Bronchial epithelial cell (primary cell): ENCODE measurements around the gene PTPRT. TPM values are rescaled to one million over a fixed set of nuclear protein-coding genes. Genes with fewer than 3 reads are reported as not detected.

Source experiments
- DNase-seq: peaks from one replicate; pipeline ENCODE4 v3.0.0-alpha.2; 2010; ENCODE audit warnings: low read depth
- FAIRE-seq: peaks from 2 replicates; lab custom pipeline; 2011; peaks lifted over from hg19 to GRCh38; lab: Jason Lieb, UNC
- H3K27me3 ChIP-seq: 2 replicates; pipeline ENCODE4 v1.5.1; 2011; ENCODE audit warnings: low read length; ENCODE audit not compliant: control insufficient read depth, insufficient read depth
- H3K36me3 ChIP-seq: 2 replicates; pipeline ENCODE4 v1.5.1; 2011; ENCODE audit warnings: low read length; ENCODE audit not compliant: control insufficient read depth, insufficient read depth
- H3K4me3 ChIP-seq: 2 replicates; pipeline ENCODE4 v1.5.1; 2011; ENCODE audit warnings: mild to moderate bottlenecking, low read depth, low read length, control low read depth
- CTCF ChIP-seq: IDR thresholded peaks from 2 replicates; pipeline ENCODE4 v1.5.1; 2011; ENCODE audit warnings: mild to moderate bottlenecking, moderate library complexity, low read length, control low read depth, inconsistent platforms; ENCODE audit not compliant: insufficient read depth, severe bottlenecking
- total RNA-seq: library from RNA; depleted of rRNA; stranded (reverse); fragments of >200 nt; gene quantifications from 2 replicates; pipeline ENCODE4 v1.2.1, GENCODE V29; 2014

The PTPRT gene
- total RNA-seq, 1 donor from 2014 or later: not detected

- Histone ChIP-seq H3K27me3 (peaks cover 11% of the 10 kb centered on the region), H3K4me3 (no peak overlapping the region), H3K36me3 (no peaks in the 10 kb centered on the region)
- TF ChIP-seq CTCF: peak; percentile 50
- FAIRE-seq: peak; percentile 47
- no peak for DNase-seq
Observed at GRCh38 chr20:43191946-43192863, 2.5 kb upstream of the PTPRT start.

GRCh38 chr20:43191143-43191542 is 1.4 kb upstream of the PTPRT start:
- no peak for TF ChIP-seq CTCF
- Histone ChIP-seq H3K4me3 (no peak overlapping the region), H3K27me3 (peaks cover 11% of the 10 kb centered on the region), H3K36me3 (no peaks in the 10 kb centered on the region)
- DNase-seq (no peak), FAIRE-seq (no peak)

- no peaks in the 10 kb centered on the region for H3K36me3 ChIP-seq
- no peak for DNase-seq
- no peak for FAIRE-seq
- no peak for TF ChIP-seq CTCF
- H3K27me3 ChIP-seq: peaks cover 11% of the 10 kb centered on the region
- no peak overlapping the region for H3K4me3 ChIP-seq
Observed at GRCh38 chr20:43190332-43190953, 737 bp upstream of the PTPRT start.

- no peak for DNase-seq
- H3K27me3 ChIP-seq: peaks cover 11% of the 10 kb centered on the region
- FAIRE-seq: no peak
- H3K4me3 ChIP-seq: no peak overlapping the region
- no peaks in the 10 kb centered on the region for H3K36me3 ChIP-seq
- no peak for TF ChIP-seq CTCF
Observed at GRCh38 chr20:43188861-43189553, 699 bp downstream of the PTPRT start.

GRCh38 chr20:43188234-43188653 is 1.5 kb downstream of the PTPRT start:
- no peak for DNase-seq
- TF ChIP-seq CTCF: no peak
- Histone ChIP-seq H3K4me3 (no peak overlapping the region), H3K36me3 (no peaks in the 10 kb centered on the region), H3K27me3 (peaks cover 11% of the 10 kb centered on the region)
- FAIRE-seq: peak; percentile 58
